ENCODE results near the gene NHEJ1. TPM values are rescaled to one million over a fixed set of nuclear protein-coding genes. Genes with fewer than 3 reads are reported as not detected.

The NHEJ1 gene
- total RNA-seq (2022; extraction: Qiagen RNA extraction) = 15.0 to 17.9 TPM (median 17.1 TPM) in 5 replicates

DNA sequence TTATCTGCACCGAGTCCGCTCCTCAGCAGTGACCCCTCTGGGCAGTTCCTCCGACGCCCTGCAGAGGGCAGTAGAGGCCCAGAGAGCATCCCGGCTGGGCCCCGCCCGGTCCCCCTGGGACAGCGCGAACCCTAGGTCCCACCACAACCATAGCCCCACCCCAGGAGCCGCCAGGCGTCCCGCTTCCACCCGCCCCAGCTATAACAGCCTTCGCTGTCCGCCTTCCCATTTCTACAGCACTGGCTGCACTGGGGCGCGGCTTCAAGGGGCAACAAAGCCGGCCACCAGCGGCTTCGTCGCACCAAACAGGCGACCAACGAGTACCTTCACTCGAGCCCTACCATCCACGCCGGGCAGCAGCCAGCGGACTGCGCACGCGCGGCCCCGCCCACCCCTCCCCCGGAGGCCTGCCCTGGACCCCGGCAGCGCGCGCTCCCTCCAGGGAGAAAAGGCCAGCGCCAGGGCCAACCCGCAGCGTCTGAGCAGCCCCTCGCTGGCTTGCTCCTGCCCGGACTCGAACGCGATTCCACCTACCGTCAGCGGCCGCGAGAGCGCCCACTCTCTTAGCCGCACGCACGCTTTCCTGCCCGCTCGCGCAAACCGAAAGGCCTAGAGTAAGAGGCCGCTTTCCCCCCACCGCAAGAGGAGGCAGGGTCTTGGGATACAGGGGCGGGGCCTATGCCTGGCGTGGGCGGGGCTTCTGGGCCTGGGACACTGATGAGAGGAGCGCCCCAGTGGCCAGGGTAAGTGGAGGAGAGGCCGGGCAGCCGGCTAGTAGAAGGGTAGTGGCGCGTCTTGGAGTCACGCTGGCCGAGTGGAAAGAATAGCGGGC lies at the start of gene NHEJ1:
NHEJ1 (minus strand) TSS at position 630 of the 832 bp plus-strand sequence. CDS start 2,453 bp downstream, outside the sequence.

GRCh38 chr2:219206328-219207133 lies 45.9 kb upstream of the NHEJ1 start, which contains the start of gene ZFAND2B:
Gene ZFAND2B, plus strand, starts transcription at chr2:219206782. Its CDS starts 206 bp downstream, at chr2:219206988.

GRCh38 chr2:219177552-219178376 lies 17.1 kb upstream of the NHEJ1 start, which contains the start of gene RETREG2:
Gene RETREG2, plus strand, starts transcription at chr2:219178275. Its CDS starts 78 bp downstream, at chr2:219178353.

DNA sequence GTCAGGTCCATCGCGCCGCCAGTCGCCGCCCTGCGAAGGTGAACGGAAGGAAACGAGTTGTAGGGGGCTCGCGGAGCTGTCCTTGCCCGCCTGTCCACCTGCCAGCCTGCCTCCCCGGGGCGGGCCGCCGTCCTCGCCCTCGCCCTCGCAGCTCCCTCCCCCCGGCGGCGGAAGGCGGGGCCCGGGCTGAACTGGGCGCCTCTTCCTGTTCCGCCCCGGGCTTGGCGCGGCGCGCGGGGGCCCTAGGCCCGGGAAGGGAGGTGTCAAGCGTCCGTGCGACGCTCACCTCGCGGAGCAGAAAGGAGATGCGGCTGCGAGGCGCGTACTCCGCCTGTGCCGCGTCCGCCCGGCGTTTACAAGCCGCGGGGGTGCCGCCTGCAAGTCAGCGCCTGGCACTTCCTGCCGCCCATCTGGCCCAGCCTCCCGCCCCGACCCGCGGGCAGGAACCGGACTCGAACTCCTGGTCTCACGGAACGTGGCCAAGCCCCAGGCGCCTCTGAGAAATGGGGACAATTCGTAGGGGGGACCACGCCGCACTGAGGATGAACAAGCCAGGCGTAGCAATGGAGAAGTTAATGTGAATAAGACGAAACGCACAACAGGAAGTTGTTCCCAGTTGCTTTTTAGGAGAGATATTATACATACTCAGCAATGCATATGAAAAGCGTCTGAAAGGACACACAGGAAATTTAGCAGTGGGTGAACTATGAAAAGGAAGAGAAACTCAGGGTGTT lies 16.4 kb upstream of the NHEJ1 start, which contains the start of gene CNPPD1:
CNPPD1 (minus strand) TSS at position 108 of the 734 bp plus-strand sequence; CDS start at position 11, 97 bp downstream.

DNA sequence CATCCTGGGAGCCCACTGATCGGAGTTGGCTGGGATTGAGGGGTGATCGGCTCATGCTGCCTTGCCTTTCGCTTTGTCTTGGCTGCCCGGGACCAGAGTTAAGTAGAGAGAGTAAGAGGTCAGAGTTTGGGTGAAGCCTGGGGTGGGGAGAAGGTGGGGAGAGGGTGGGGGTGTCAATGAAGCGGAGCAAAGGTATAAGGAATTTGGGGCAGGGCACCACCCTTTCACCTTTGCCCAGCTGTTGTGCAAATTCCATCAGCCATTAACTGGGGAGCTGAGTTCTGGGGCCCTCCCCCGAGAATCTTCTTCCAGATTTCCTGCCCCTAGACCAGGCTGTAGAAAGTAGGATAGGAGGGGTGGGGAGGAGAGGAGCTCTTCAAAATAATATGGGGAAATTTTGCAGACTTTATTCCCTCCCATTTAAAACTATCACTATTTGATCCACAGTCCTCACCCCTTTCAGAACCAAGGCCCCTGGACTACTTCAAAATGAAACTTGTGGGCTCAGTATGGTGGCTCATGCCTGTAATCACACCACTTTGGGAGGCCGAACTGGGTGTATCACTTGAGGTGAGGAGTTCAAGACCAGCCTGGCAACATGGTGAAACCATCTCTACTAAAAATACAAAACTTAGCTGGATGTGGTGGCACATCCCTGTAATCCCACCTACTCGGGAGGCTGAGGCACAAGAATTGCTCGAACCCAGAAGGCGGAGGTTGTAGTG lies 9.5 kb upstream of the NHEJ1 start, which contains the start of gene SLC23A3:
SLC23A3 (minus strand) TSS at position 100 of the 725 bp plus-strand sequence; CDS start at position 55, 45 bp downstream.

DNA sequence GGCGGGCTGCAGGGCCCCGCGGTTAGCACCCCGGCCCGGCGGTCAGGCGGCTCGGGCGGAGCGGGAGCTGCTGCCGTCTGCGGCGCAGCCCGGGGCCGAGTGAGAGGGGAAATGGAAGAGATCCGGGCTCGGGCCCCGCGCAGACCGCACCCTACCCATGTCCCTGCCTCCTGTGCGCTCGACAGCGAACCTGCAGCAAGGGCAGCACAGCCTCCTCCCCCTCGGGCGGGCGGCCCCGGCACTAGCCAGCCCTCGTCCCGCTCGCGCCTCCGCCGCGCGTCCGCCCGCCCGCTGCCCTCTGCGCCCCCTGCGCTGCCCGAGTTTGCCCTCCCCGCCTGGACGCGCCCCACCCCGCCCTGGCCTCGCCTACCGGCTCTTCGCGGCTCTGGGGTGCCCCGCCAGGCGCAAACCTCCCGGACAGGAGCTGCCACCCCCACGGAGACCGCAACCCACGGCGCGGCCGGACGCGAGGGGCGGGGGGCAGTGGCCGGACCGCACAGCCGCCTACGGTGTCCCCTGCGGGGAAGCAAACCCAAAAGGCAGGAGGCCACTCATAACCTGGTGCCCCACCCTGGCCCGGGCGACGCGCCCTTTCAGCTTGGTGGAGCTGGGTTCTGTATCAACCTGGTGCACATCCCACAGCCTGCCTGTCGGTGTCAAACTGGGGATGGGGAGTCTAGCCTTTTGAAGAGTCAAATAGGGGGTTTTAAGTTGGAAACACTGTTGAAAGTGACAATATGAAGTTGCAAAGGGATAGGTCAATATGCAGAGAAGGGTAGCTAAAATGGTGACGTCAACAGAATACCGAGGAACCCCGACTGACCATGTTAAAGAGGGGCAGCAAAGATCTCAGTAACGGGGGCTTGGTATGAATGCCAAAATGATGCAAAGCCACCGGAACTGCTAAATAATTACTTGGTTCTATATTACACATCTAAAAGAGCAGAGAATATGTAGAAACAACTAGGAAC lies 99.5 kb downstream of the NHEJ1 start, which contains the start of gene IHH:
IHH (minus strand) TSS at position 101 of the 971 bp plus-strand sequence. CDS start 454 bp downstream, outside the sequence.

DNA sequence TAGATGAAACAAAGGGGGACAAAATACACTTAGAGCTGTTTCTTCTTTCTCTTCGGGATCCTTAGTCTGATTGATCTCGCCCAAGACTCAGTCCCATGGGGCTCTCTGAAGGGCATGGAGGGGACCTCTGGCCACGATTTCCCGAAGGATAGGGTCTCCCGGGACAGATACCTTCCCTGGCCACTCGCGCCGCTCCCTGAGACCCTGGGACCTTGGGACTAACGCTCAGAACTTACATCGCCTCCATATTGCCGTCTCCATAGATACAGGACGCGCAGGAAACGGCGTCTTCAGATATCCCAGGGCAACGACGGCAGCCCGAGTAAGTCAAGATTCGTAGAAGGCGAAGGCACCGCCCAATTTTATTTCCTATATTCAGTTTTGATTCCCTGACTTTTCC lies 119.4 kb downstream of the NHEJ1 start, which contains the start of gene CFAP65:
CFAP65 (minus strand) TSS at position 265 of the 400 bp plus-strand sequence. CDS start 2,468 bp downstream, outside the sequence.

Other genes starting within 250 kb of the NHEJ1 start
- 3.4 to 6.2 TPM (median 4.7 TPM) in 5 replicates for gene CDK5R2, start 201.1 kb downstream of the NHEJ1 start, total RNA-seq (2022; extraction: Qiagen RNA extraction)
- gene FEV, start 175.6 kb downstream of the NHEJ1 start, total RNA-seq (2022; extraction: Qiagen RNA extraction) = not detected in 5 replicates
- gene CRYBA2, start 167.4 kb downstream of the NHEJ1 start, total RNA-seq (2022; extraction: Qiagen RNA extraction) = not detected in 5 replicates
- 0.12 to 0.48 TPM (median 0.29 TPM) in 5 replicates for gene CFAP65, start 119.3 kb downstream of the NHEJ1 start, total RNA-seq (2022; extraction: Qiagen RNA extraction)
- 0.30 to 0.89 TPM (median 0.53 TPM) in 5 replicates for gene IHH, start 99.9 kb downstream of the NHEJ1 start, total RNA-seq (2022; extraction: Qiagen RNA extraction)
- gene SLC23A3, start 9.2 kb upstream of the NHEJ1 start, total RNA-seq (2022; extraction: Qiagen RNA extraction) = 0.59 to 1.1 TPM (median 0.86 TPM) in 5 replicates
- 37.5 to 49.4 TPM (median 49.0 TPM) in 5 replicates for gene CNPPD1, start 16.1 kb upstream of the NHEJ1 start, total RNA-seq (2022; extraction: Qiagen RNA extraction)
- gene RETREG2, start 17.5 kb upstream of the NHEJ1 start, total RNA-seq (2022; extraction: Qiagen RNA extraction) = 58.9 to 86.5 TPM (median 84.0 TPM) in 5 replicates
- 17.4 to 22.2 TPM (median 21.2 TPM) in 5 replicates for gene ZFAND2B, start 46.0 kb upstream of the NHEJ1 start, total RNA-seq (2022; extraction: Qiagen RNA extraction)
- 20.0 to 39.6 TPM (median 30.0 TPM) in 5 replicates for gene ABCB6, start 58.1 kb upstream of the NHEJ1 start, total RNA-seq (2022; extraction: Qiagen RNA extraction)
- gene ATG9A, start 68.8 kb upstream of the NHEJ1 start, total RNA-seq (2022; extraction: Qiagen RNA extraction) = 38.4 to 49.5 TPM (median 43.9 TPM) in 5 replicates
- 13.6 to 19.8 TPM (median 16.9 TPM) in 5 replicates for gene ANKZF1, start 69.0 kb upstream of the NHEJ1 start, total RNA-seq (2022; extraction: Qiagen RNA extraction)
- gene GLB1L, start 84.6 kb upstream of the NHEJ1 start, total RNA-seq (2022; extraction: Qiagen RNA extraction) = 5.3 to 7.4 TPM (median 5.5 TPM) in 5 replicates
- 28.7 to 32.1 TPM (median 29.8 TPM) in 5 replicates for gene STK16, start 84.7 kb upstream of the NHEJ1 start, total RNA-seq (2022; extraction: Qiagen RNA extraction)
- gene TUBA4B, start 92.4 kb upstream of the NHEJ1 start, total RNA-seq (2022; extraction: Qiagen RNA extraction) = 0.13 to 0.28 TPM (median 0.18 TPM) in 4 of 5 replicates, not detected in the other
- gene TUBA4A, start 93.1 kb upstream of the NHEJ1 start, total RNA-seq (2022; extraction: Qiagen RNA extraction) = 250 to 402 TPM (median 282 TPM) in 5 replicates
- gene DNAJB2, start 118.6 kb upstream of the NHEJ1 start, total RNA-seq (2022; extraction: Qiagen RNA extraction) = 32.8 to 43.6 TPM (median 40.5 TPM) in 5 replicates
- gene PTPRN, start 148.6 kb upstream of the NHEJ1 start, total RNA-seq (2022; extraction: Qiagen RNA extraction) = 1.1 to 1.8 TPM (median 1.3 TPM) in 5 replicates
- gene RESP18, start 171.9 kb upstream of the NHEJ1 start, total RNA-seq (2022; extraction: Qiagen RNA extraction) = not detected in 5 replicates
- 60.0 to 70.4 TPM (median 63.8 TPM) in 5 replicates for gene DNPEP, start 227.1 kb upstream of the NHEJ1 start, total RNA-seq (2022; extraction: Qiagen RNA extraction)